OCI-LY3 (cell line): ENCODE data around the gene ZNF407.

Experiments used
- CTCF ChIP-seq: fragments of 200-600, 300-600 bp; sonication (generic); IDR thresholded peaks from 2 replicates; pipeline ENCODE4 v1.5.1; 2014; ENCODE audit warnings: antibody characterized with exemption, low read length, low read depth
- EZH2phosphoT487 ChIP-seq: fragments of 200-600 bp; shearing (Covaris generic); IDR thresholded peaks from 2 replicates; pipeline ENCODE4 v1.6.1; 2018; ENCODE audit warnings: antibody characterized with exemption, mixed run types, low read depth

GRCh38 chr18:74617486-74617885 is 19.8 kb downstream of the ZNF407 start:
- no peak for TF ChIP-seq CTCF
- TF ChIP-seq EZH2phosphoT487 = no peak
